Fibroblast of the aortic adventitia (primary cell): Measurements from ENCODE around the gene GNAT3. TPM values are rescaled to one million over a fixed set of nuclear protein-coding genes. Genes with fewer than 3 reads are reported as not detected.
A peak's percentile ranks its signal among the peaks of the same experiment; 100 is the strongest.

ENCODE experiments used
- DNase-seq: peaks from one replicate; pipeline ENCODE4 v3.0.0-alpha.2; 2010; ENCODE audit warnings: low read depth
- H3K4me3 ChIP-seq: 2 replicates; pipeline ENCODE4 v1.5.1; 2011; ENCODE audit warnings: low read depth, mild to moderate bottlenecking, control low read depth, low read length, moderate library complexity
- total RNA-seq: library from RNA; depleted of rRNA; stranded (reverse); fragments of >200 nt; gene quantifications from 2 replicates; pipeline ENCODE4 v1.2.3, GENCODE V29; 2012; ENCODE audit warnings: low replicate concordance
- TF ChIP-seq, protein P1 (sequence below): IDR thresholded peaks from 2 replicates; pipeline ENCODE4 v1.5.1; 2011; ENCODE audit warnings: mild to moderate bottlenecking, low read length, control low read depth, inconsistent platforms; ENCODE audit not compliant: insufficient read depth

The GNAT3 gene
- total RNA-seq, 1 donor = not detected

DNA sequence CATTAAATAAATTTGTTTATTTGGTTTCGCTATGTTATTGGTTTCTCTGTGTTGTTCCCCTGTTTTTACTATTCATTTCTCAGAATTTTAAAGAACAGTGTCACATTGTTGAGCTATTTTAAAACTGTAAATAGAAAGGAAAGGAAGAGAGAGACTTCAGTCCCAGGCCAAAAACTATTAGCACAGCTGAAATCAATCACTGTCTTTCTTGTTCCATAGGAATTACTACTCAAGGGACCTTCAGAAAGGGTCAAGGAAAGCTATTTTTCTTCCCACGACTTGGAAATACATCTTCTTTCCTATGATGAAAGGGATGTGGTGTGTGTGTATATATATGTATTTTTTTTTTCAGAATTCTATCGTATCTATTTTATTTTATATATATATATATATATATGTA is 29.0 kb upstream of the GNAT3 start:
- H3K4me3 ChIP-seq = no peak overlapping the region
- TF ChIP-seq, protein P1, sequence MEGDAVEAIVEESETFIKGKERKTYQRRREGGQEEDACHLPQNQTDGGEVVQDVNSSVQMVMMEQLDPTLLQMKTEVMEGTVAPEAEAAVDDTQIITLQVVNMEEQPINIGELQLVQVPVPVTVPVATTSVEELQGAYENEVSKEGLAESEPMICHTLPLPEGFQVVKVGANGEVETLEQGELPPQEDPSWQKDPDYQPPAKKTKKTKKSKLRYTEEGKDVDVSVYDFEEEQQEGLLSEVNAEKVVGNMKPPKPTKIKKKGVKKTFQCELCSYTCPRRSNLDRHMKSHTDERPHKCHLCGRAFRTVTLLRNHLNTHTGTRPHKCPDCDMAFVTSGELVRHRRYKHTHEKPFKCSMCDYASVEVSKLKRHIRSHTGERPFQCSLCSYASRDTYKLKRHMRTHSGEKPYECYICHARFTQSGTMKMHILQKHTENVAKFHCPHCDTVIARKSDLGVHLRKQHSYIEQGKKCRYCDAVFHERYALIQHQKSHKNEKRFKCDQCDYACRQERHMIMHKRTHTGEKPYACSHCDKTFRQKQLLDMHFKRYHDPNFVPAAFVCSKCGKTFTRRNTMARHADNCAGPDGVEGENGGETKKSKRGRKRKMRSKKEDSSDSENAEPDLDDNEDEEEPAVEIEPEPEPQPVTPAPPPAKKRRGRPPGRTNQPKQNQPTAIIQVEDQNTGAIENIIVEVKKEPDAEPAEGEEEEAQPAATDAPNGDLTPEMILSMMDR = no peak
- DNase-seq = no peak

- TF ChIP-seq, protein P1 = no peak
- no peak for DNase-seq
- H3K4me3 ChIP-seq = no peak overlapping the region
Observed at GRCh38 chr7:80537091-80537490, 25.2 kb upstream of the GNAT3 start.

DNA sequence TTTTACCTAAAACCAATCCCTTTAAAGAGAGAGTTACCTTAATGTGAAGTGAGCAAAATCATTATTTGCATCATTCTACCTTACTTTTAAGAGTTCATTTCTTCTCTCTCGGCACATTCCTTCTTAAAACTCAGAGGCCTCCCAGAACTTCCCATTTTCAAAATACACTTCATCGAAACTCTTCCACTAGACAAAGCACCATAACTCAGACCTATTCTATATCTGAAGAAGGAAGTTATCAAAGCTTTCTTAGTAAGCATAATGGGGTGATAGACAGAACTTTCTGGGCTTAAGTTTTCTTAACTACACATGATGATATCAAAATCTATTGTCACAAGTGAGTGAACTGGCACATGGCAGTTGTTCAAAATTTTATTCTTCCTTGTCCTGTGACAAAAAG is 24.6 kb upstream of the GNAT3 start:
- DNase-seq = no peak
- no peak overlapping the region for H3K4me3 ChIP-seq
- TF ChIP-seq, protein P1 = no peak

DNA sequence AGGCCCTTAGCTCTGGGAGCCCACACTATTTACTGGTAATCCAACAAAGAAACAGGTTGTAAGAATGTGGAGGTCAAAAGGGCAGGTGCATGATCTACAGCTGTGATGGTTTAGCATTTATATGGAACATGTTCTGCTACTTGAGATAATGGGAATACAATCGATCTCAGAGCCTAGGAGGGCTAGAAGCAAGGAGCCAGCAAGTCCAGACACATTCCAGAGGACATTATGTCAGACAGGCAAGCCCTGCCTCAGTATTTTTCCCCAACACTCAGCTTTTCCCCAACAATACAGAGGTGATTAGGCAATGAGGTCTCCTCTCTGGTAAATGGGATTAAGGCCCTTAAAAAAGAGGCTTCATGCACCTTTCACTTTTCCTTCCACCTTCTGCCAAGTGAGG is 21.4 kb upstream of the GNAT3 start:
- TF ChIP-seq, protein P1 = no peak
- peak; percentile 37 for DNase-seq
- H3K4me3 ChIP-seq = no peak overlapping the region

GRCh38 chr7:80532153-80532552 is 20.3 kb upstream of the GNAT3 start:
- no peak for DNase-seq
- no peak overlapping the region for H3K4me3 ChIP-seq
- TF ChIP-seq, protein P1 = no peak

- H3K4me3 ChIP-seq = no peak overlapping the region
- no peak for DNase-seq
- TF ChIP-seq, protein P1 = no peak
Observed at GRCh38 chr7:80530136-80530535, 18.3 kb upstream of the GNAT3 start.

DNA sequence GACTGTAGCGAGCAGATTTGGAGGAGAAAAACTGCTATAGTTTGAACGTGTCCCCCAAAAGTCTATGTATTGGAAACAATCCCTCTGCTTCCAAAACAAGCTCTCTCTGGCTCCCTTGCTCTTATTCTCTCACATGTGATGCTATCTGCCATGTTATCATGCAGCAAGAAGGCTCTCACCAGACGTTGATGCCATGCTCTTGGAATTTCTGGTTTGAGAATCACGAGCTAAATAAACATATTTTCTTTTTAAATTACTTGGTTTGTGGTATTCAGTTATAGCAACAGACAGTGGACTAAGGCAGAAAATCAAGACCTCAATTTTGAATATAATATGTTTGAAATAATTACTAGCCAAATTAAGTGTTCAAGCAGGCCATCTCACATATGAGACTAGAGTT is 17.5 kb upstream of the GNAT3 start:
- TF ChIP-seq, protein P1 = no peak
- no peak for DNase-seq
- no peak overlapping the region for H3K4me3 ChIP-seq
